NB4 (cell line): ENCODE measurements around the gene TOM1L1.

Source experiments
- CTCF ChIP-seq: IDR thresholded peaks from one replicate; pipeline ENCODE4 v1.5.1; 2012; ENCODE audit warnings: low read depth, low read length
- MAX ChIP-seq: IDR thresholded peaks from 2 replicates; pipeline ENCODE4 v1.6.1; 2011; ENCODE audit warnings: low read depth, low read length

GRCh38 chr17:54891176-54891821 is 9.4 kb upstream of the TOM1L1 start:
- TF ChIP-seq CTCF (no peak), MAX (no peak)
